ENCODE results near the gene TMOD2. TPM values are rescaled to one million over a fixed set of nuclear protein-coding genes. Genes with fewer than 3 reads are reported as not detected.

TMOD2 gene
- total and polyA plus RNA-seq, 2 experiments from 2014 or later = 3.0 to 5.9 TPM

- no peaks in the 10 kb centered on the region for H3F3A ChIP-seq (replicated peaks; ENCODE audit: low read depth)
- H3K4me3 ChIP-seq = no peak overlapping the region
- H3K36me3 ChIP-seq (ENCODE audit: insufficient read depth) = no peaks in the 10 kb centered on the region
- no peak overlapping the region for H3K4me2 ChIP-seq
- H4K20me1 ChIP-seq (replicated peaks; ENCODE audit: insufficient read depth) = no peaks in the 10 kb centered on the region
- H3K4me3 Mint-ChIP-seq = no peak overlapping the region
- H3K4me1 Mint-ChIP-seq = peaks cover 8% of the 10 kb centered on the region; the same call in 2 of the 3 replicates
- peaks cover 3% of the 10 kb centered on the region for H3K27me3 Mint-ChIP-seq (ENCODE audit: insufficient read depth, low read depth, poor library complexity)
- no peak overlapping the region for H3K27ac Mint-ChIP-seq
- no peaks in the 10 kb centered on the region for H3K79me2 ChIP-seq (replicated peaks; ENCODE audit: insufficient read depth)
- H3K9me3 Mint-ChIP-seq = no peaks in the 10 kb centered on the region
- H3K4me1 ChIP-seq (ENCODE audit: insufficient read depth) = peaks cover 8% of the 10 kb centered on the region
- no peak overlapping the region for H2AFZ ChIP-seq
- H3K9me2 ChIP-seq (ENCODE audit: insufficient read depth) = no peaks in the 10 kb centered on the region
- H3K27ac ChIP-seq (ENCODE audit: low read depth) = no peak overlapping the region
- DNase-seq (ENCODE audit: low spot score) (no peak), ATAC-seq (no peak)
- H3K27me3 ChIP-seq (ENCODE audit: insufficient read depth) = no peaks in the 10 kb centered on the region
- TF ChIP-seq ZNF331 (CRISPR knock-in tag; IDR thresholded peaks at IDR 0.05; ENCODE audit: low read depth) (no peak), CREB1 (CRISPR knock-in tag; IDR thresholded peaks at IDR 0.05; ENCODE audit: low read depth) (no peak), POLR2AphosphoS5 (IDR thresholded peaks at IDR 0.05; ENCODE audit: low read depth) (no peak), STAT1 (IDR thresholded peaks at IDR 0.05; ENCODE audit: unreplicated experiment) (no peak), JUNB (IDR thresholded peaks at IDR 0.05; ENCODE audit: unreplicated experiment) (no peak), CTCF (conservative IDR thresholded peaks at IDR 0.05; ENCODE audit: low read depth in 2 of 2) (no peak), EZH2phosphoT487 (IDR thresholded peaks at IDR 0.05; ENCODE audit: unreplicated experiment) (no peak), ZNF462 (CRISPR knock-in tag; IDR thresholded peaks at IDR 0.05) (no peak)
- no peaks in the 10 kb centered on the region; the same call in 1 of the 3 replicates for H3K36me3 Mint-ChIP-seq (ENCODE audit: low read depth)
Observed at GRCh38 chr15:51770902-51771301, 19.5 kb downstream of the TMOD2 start.
